ENCODE measurements around the gene SKI.

- TF ChIP-seq, protein P1, sequence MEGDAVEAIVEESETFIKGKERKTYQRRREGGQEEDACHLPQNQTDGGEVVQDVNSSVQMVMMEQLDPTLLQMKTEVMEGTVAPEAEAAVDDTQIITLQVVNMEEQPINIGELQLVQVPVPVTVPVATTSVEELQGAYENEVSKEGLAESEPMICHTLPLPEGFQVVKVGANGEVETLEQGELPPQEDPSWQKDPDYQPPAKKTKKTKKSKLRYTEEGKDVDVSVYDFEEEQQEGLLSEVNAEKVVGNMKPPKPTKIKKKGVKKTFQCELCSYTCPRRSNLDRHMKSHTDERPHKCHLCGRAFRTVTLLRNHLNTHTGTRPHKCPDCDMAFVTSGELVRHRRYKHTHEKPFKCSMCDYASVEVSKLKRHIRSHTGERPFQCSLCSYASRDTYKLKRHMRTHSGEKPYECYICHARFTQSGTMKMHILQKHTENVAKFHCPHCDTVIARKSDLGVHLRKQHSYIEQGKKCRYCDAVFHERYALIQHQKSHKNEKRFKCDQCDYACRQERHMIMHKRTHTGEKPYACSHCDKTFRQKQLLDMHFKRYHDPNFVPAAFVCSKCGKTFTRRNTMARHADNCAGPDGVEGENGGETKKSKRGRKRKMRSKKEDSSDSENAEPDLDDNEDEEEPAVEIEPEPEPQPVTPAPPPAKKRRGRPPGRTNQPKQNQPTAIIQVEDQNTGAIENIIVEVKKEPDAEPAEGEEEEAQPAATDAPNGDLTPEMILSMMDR (conservative IDR thresholded peaks at IDR 0.05; ENCODE audit: low read depth in 2 of 2) = no peak
- TF ChIP-seq REST (IDR thresholded peaks at IDR 0.05; ENCODE audit: unreplicated experiment) (no peak), POLR2AphosphoS5 (IDR thresholded peaks at IDR 0.05; ENCODE audit: low read depth) (no peak), CREB1 (CRISPR knock-in tag; IDR thresholded peaks at IDR 0.05; ENCODE audit: low read depth) (no peak), STAT1 (IDR thresholded peaks at IDR 0.05; ENCODE audit: unreplicated experiment) (no peak), EZH2phosphoT487 (IDR thresholded peaks at IDR 0.05; ENCODE audit: unreplicated experiment) (no peak), EZH2 (IDR thresholded peaks at IDR 0.05; ENCODE audit: low read depth, unreplicated experiment) (no peak)
- TF ChIP-seq, protein P2, sequence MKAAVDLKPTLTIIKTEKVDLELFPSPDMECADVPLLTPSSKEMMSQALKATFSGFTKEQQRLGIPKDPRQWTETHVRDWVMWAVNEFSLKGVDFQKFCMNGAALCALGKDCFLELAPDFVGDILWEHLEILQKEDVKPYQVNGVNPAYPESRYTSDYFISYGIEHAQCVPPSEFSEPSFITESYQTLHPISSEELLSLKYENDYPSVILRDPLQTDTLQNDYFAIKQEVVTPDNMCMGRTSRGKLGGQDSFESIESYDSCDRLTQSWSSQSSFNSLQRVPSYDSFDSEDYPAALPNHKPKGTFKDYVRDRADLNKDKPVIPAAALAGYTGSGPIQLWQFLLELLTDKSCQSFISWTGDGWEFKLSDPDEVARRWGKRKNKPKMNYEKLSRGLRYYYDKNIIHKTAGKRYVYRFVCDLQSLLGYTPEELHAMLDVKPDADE (IDR thresholded peaks at IDR 0.05) = no peak
Measured at GRCh38 chr1:2331200-2331544, 103.1 kb downstream of the SKI start.

Data from GM23338 (cell line).